ENCODE measurements around the gene AAR2. TPM values are rescaled to one million over a fixed set of nuclear protein-coding genes. Genes with fewer than 3 reads are reported as not detected.

The AAR2 gene
- total RNA-seq, 1 experiment from 2014 or later: 26.1 TPM

- no peak overlapping the region for H3K27ac ChIP-seq (ENCODE audit: low read length)
- peaks cover 3% of the 10 kb centered on the region; the same call in 1 of the 2 replicates for H3K27me3 ChIP-seq (ENCODE audit: control insufficient read depth, insufficient read depth, low read length)
- ATAC-seq: no peak
- DNase-seq (ENCODE audit: low read depth, low spot score): no peak
- BruUV-seq (replicated peaks): no TSS peak
- no peaks in the 10 kb centered on the region for H3K4me1 ChIP-seq (ENCODE audit: control insufficient read depth, insufficient read depth, low read length)
- TF ChIP-seq POLR2AphosphoS5 (IDR thresholded peaks at IDR 0.05; ENCODE audit: low read depth, low read length) (no peak), SIN3A (IDR thresholded peaks at IDR 0.05; ENCODE audit: borderline replicate concordance, insufficient read depth, low read depth, low read length) (no peak), REST (IDR thresholded peaks at IDR 0.05; ENCODE audit: insufficient read depth in 1 of 2, low read depth in 2 of 2, low read length in 1 of 2) (no peak), TCF7L2 (IDR thresholded peaks at IDR 0.05; ENCODE audit: low read depth, low read length) (no peak), CTCF (IDR thresholded peaks at IDR 0.05) (no peak)
- ChIA-PET CTCF (no interaction called here), POLR2A (no interaction called here)
- no peaks in the 10 kb centered on the region for H3K36me3 ChIP-seq (ENCODE audit: control insufficient read depth, insufficient read depth, low read length)
- in situ Hi-C loops (cut with HindIII; ENCODE audit: low pct_unique_long_range_greater_than_20kb, low sequenced_read_pairs): no loop called here
- intact Hi-C loops (cut with micrococcal nuclease; ENCODE audit: unreplicated experiment): no loop called here
- no peak overlapping the region for H3K4me3 ChIP-seq (ENCODE audit: low read depth in 2 of 2, low read length in 2 of 2)
- H3K9me3 ChIP-seq (ENCODE audit: control insufficient read depth, insufficient read depth, low read depth, low read length): no peaks in the 10 kb centered on the region
These were observed 43.1 kb downstream of the AAR2 start for GRCh38 chr20:36279362-36279761.

GRCh38 chr20:36279776-36280175 is 43.5 kb downstream of the AAR2 start:
- ChIA-PET CTCF (no interaction called here), POLR2A (no interaction called here)
- ATAC-seq (no peak), DNase-seq (ENCODE audit: low read depth, low spot score) (no peak)
- Histone ChIP-seq H3K4me3 (ENCODE audit: low read depth in 2 of 2, low read length in 2 of 2) (no peak overlapping the region), H3K4me1 (ENCODE audit: control insufficient read depth, insufficient read depth, low read length) (no peaks in the 10 kb centered on the region), H3K27me3 (ENCODE audit: control insufficient read depth, insufficient read depth, low read length) (peaks cover 3% of the 10 kb centered on the region; the same call in 1 of the 2 replicates), H3K27ac (ENCODE audit: low read length) (no peak overlapping the region), H3K9me3 (ENCODE audit: control insufficient read depth, insufficient read depth, low read depth, low read length) (no peaks in the 10 kb centered on the region), H3K36me3 (ENCODE audit: control insufficient read depth, insufficient read depth, low read length) (no peaks in the 10 kb centered on the region)
- intact Hi-C loops (cut with micrococcal nuclease; ENCODE audit: unreplicated experiment) (no loop called here), in situ Hi-C loops (cut with HindIII; ENCODE audit: low pct_unique_long_range_greater_than_20kb, low sequenced_read_pairs) (no loop called here)
- BruUV-seq (replicated peaks): no TSS peak
- no peak for TF ChIP-seq REST (IDR thresholded peaks at IDR 0.05; ENCODE audit: insufficient read depth in 1 of 2, low read depth in 2 of 2, low read length in 1 of 2)
- TF ChIP-seq TCF7L2 (IDR thresholded peaks at IDR 0.05; ENCODE audit: low read depth, low read length): no peak
- TF ChIP-seq CTCF (IDR thresholded peaks at IDR 0.05): no peak
- TF ChIP-seq SIN3A (IDR thresholded peaks at IDR 0.05; ENCODE audit: borderline replicate concordance, insufficient read depth, low read depth, low read length): no peak
- TF ChIP-seq POLR2AphosphoS5 (IDR thresholded peaks at IDR 0.05; ENCODE audit: low read depth, low read length): no peak

Data from Panc1 (cell line).